H7 (cell line): ENCODE results near the gene WDFY4. TPM values are rescaled to one million over a fixed set of nuclear protein-coding genes. Genes with fewer than 3 reads are reported as not detected.

ENCODE experiments used
- DNase-seq: peaks from one replicate; pipeline ENCODE4 v3.0.0; 2012
- H3K27me3 ChIP-seq: 2 replicates; pipeline ENCODE4 v1.6.0; 2011; ENCODE audit warnings: mild to moderate bottlenecking, low read length; ENCODE audit not compliant: control insufficient read depth, insufficient read depth
- H3K36me3 ChIP-seq: replicated peaks from 2 replicates; pipeline ENCODE4 v1.5.1; 2011; ENCODE audit warnings: low read length; ENCODE audit not compliant: control insufficient read depth, insufficient read depth
- H3K4me3 ChIP-seq: 2 replicates; pipeline ENCODE4 v1.5.1; 2011; ENCODE audit warnings: low read depth, mild to moderate bottlenecking, control low read depth, low read length, moderate library complexity; ENCODE audit not compliant: insufficient read depth
- total RNA-seq: library from RNA; depleted of rRNA; stranded (reverse); fragments of >200 nt; shearing (Covaris generic); gene quantifications from 2 replicates; pipeline ENCODE4 v1.2.3, GENCODE V29; 2014

Gene WDFY4
- total RNA-seq, 1 experiment from 2014 or later, result not detected

DNA sequence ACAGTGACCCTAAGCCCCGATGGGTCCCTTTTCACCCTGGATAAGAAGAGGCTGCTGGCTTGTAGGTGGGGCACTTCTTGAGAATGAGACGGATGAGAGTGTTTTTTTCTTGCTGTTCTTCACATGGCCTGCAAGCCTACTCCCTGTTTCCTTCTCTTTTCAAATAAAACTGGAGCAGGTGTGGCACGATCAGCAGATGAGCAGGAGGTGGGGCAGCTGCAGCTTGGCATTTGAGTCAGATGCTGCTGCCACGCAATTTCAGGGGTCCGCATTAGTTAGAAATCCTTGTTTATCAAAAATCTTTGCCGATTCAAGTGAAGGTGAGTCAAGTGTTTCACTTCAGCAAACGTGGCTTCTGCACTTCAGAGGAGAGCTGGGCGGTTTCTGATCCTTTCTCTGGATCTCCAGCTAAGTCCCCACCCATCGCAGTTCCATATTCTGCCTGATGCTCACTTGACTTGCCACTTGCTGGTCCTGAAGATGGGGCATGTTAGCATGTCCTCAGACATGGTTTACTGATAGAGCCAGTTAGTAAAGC, 20.8 kb downstream of the WDFY4 start:
- H3K36me3 ChIP-seq, result no peaks in the 10 kb centered on the region
- DNase-seq, result no peak
- no peak overlapping the region for H3K4me3 ChIP-seq
- H3K27me3 ChIP-seq, result no peaks in the 10 kb centered on the region

GRCh38 chr10:48707472-48707871, 22.8 kb downstream of the WDFY4 start:
- no peak for DNase-seq
- no peaks in the 10 kb centered on the region for H3K27me3 ChIP-seq
- no peaks in the 10 kb centered on the region for H3K36me3 ChIP-seq
- H3K4me3 ChIP-seq, result no peak overlapping the region

- no peaks in the 10 kb centered on the region for H3K36me3 ChIP-seq
- no peaks in the 10 kb centered on the region for H3K27me3 ChIP-seq
- H3K4me3 ChIP-seq, result no peak overlapping the region
- DNase-seq, result no peak
Measured at GRCh38 chr10:48708144-48708543, 23.5 kb downstream of the WDFY4 start.

GRCh38 chr10:48710647-48711275, 26.1 kb downstream of the WDFY4 start:
- DNase-seq, result no peak
- Histone ChIP-seq H3K4me3 (no peak overlapping the region), H3K27me3 (no peaks in the 10 kb centered on the region), H3K36me3 (no peaks in the 10 kb centered on the region)

DNA sequence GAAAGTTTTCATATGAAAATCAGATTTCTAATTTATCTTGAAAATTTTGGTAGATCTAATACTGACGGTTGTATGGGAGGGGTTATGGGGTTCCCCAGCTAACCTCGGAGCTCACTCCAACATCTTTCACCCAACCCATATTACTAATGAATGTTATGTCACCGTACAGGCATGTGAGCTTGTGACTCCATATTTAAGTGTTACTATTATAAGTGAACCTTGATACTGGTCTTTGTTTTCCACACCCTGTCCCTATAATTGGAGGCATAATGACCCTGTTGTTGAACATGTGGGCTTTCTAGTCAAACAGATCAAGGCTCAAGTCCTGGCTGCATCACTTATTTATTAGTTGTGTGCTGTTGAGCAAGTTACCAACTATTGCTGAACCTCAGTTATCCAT, 27.2 kb downstream of the WDFY4 start:
- Histone ChIP-seq H3K27me3 (no peaks in the 10 kb centered on the region), H3K36me3 (no peaks in the 10 kb centered on the region), H3K4me3 (no peak overlapping the region)
- no peak for DNase-seq

GRCh38 chr10:48714088-48714487, 29.4 kb downstream of the WDFY4 start:
- Histone ChIP-seq H3K4me3 (no peak overlapping the region), H3K36me3 (no peaks in the 10 kb centered on the region), H3K27me3 (no peaks in the 10 kb centered on the region)
- no peak for DNase-seq

DNA sequence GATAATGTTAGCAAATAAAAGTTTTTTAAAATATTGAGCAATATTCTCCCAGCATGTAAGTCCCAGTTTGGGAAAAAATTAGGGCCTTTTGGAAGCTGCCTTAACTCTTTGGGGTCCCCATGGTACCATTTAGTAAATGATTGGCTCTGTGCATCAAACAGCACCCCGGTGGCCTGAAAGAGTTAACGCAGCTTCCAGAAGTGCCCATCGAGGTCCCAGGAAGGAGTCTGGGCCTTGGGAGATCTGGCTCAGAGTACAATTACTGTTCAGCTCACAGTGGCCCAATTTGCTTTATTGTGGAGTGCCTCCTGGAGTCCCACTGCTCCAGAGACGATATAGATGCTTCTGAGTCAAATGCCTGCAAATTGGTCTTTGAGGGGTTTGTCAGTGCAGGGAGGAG, 31.7 kb downstream of the WDFY4 start:
- H3K36me3 ChIP-seq, result no peaks in the 10 kb centered on the region
- DNase-seq, result peak; percentile 43
- H3K4me3 ChIP-seq, result no peak overlapping the region
- H3K27me3 ChIP-seq, result no peaks in the 10 kb centered on the region

DNA sequence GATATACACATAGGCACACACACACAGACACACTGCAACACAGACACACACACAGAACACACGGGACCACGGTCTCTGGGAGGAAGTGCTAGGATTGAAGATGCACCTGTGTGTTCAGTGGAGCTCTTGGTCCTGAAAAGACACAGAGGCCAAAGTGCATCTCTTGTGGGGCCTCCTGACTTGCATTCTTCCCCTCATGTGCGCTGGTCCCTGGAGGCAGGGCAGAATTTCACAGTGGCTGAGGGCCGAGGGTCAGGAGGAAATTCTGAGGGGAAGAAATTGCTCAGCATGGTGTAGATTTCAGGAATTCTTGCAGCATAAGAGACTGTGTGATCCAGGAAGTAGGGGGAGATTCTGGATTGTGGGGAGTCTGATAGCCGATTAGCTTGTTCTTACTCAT, 35.9 kb downstream of the WDFY4 start:
- Histone ChIP-seq H3K27me3 (no peaks in the 10 kb centered on the region), H3K36me3 (no peaks in the 10 kb centered on the region), H3K4me3 (no peak overlapping the region)
- DNase-seq, result no peak

DNA sequence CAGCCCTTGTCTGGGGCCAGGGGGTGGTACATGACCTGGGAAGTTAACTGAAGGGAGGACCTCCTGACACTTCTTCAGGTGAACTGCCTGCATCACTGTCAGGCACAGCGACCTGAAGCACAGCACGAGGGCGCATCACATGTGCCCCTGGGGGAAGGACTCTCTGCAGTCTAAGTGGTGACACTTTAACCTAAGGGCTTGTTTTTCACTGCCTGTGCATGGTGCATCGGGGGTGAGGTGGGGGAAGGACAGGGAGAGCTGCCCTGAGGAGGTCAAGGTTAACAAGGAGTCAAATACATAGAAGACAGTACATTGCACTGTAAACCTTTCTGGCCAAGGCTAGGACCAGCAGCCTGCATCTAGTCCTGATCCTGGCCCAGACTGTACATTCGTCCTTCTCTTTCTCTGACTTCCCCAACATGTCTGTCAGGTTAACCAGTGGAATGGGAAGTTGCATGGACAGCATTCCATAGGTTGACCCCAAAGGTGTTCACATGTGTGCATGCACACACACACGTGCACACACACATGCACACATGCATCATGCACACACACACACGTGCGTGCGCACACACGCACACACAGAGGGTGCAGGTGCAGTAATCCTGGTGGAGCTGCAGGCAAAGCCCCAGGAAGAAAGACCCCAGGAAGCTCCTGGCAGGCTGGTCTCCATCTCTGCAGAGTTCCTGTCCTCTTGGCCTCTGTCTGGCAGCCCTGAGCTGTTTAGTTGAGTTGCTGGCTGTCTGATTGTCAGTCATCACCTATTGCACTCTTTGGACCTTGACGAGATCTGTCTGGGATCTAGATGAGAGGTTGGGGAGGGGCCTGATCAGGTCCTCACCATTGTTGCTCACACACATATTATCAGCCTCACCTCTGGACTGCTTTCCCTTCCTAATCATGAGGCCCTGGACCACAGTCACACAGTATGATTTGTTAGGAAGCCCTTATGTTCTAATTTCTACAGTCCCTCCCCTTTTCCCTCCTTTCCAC, 37.8 kb downstream of the WDFY4 start:
- no peaks in the 10 kb centered on the region for H3K27me3 ChIP-seq
- no peak for DNase-seq
- no peaks in the 10 kb centered on the region for H3K36me3 ChIP-seq
- no peak overlapping the region for H3K4me3 ChIP-seq

GRCh38 chr10:48724127-48724526, 39.5 kb downstream of the WDFY4 start:
- Histone ChIP-seq H3K4me3 (no peak overlapping the region), H3K27me3 (no peaks in the 10 kb centered on the region), H3K36me3 (no peaks in the 10 kb centered on the region)
- no peak for DNase-seq

GRCh38 chr10:48725708-48726107, 41.0 kb downstream of the WDFY4 start:
- no peaks in the 10 kb centered on the region for H3K27me3 ChIP-seq
- DNase-seq, result no peak
- no peak overlapping the region for H3K4me3 ChIP-seq
- H3K36me3 ChIP-seq, result no peaks in the 10 kb centered on the region

DNA sequence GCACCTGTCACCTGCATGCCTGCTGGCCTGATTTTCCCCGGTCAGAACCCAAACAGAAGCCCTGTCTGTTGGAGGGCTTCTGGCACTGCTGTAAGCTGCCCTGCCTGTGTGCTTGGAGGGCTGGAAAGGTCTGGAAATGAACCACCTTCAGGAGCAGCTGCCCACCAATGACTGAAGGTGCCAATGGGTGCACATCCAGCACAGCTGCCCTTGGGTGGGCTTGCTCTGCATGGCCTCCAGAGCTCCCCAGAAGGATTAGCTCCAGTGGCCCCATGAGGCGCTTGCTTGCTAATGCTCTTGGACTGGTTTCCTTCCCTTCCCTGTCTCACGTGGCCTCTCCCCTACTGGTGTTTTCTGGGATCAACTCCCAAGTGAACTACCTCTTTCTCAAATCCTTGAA, 43.2 kb downstream of the WDFY4 start:
- H3K4me3 ChIP-seq, result no peak overlapping the region
- H3K36me3 ChIP-seq, result no peaks in the 10 kb centered on the region
- no peaks in the 10 kb centered on the region for H3K27me3 ChIP-seq
- no peak for DNase-seq

- no peak for DNase-seq
- Histone ChIP-seq H3K36me3 (no peaks in the 10 kb centered on the region), H3K4me3 (no peak overlapping the region), H3K27me3 (no peaks in the 10 kb centered on the region)
Measured at GRCh38 chr10:48729222-48729621, 44.5 kb downstream of the WDFY4 start.

GRCh38 chr10:48729941-48730457, 45.3 kb downstream of the WDFY4 start:
- DNase-seq, result no peak
- Histone ChIP-seq H3K27me3 (no peaks in the 10 kb centered on the region), H3K4me3 (no peak overlapping the region), H3K36me3 (no peaks in the 10 kb centered on the region)

DNA sequence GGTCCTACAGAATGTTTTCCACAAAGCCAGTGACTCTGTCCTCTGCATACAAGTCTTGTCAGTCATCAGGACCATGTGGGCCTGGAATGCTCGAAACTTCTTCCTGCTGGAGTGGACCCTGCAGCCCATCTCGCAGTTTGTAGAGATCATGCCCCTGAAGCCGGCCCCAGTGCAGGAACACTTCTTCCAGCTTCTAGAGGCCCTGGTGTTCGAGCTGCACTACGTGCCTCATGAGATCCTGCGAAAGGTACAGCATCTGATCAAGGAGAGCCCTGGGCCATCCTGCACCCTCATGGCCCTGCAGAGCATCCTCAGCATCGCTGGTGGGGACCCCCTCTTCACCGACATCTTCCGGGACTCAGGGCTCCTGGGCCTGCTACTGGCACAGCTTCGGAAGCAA, 46.5 kb downstream of the WDFY4 start:
- Histone ChIP-seq H3K36me3 (no peaks in the 10 kb centered on the region), H3K4me3 (no peak overlapping the region), H3K27me3 (no peaks in the 10 kb centered on the region)
- no peak for DNase-seq
